Activated CD4-positive, alpha-beta T cell treated with anti-CD3 and anti-CD28 coated beads, Interleukin-2, amount 10 ng/mL, durations not matched to agents 24 days and 14 days (primary cell): ENCODE measurements around the gene ABL1. TPM values are rescaled to one million over a fixed set of nuclear protein-coding genes. Genes with fewer than 3 reads are reported as not detected.

Experiments used
- DNase-seq: peaks from one replicate; pipeline ENCODE4 v3.0.0; 2022
- H3K27ac Mint-ChIP-seq: one replicate; pipeline ENCODE4 v1.8.0; 2022; ENCODE audit warnings: mild to moderate bottlenecking, mixed read lengths
- H3K27me3 Mint-ChIP-seq: one replicate; pipeline ENCODE4 v1.8.0; 2022; ENCODE audit warnings: mixed read lengths
- H3K36me3 Mint-ChIP-seq: one replicate; pipeline ENCODE4 v1.8.0; 2022; ENCODE audit warnings: low read depth, mild to moderate bottlenecking, mixed read lengths
- H3K4me1 Mint-ChIP-seq: one replicate; pipeline ENCODE4 v1.8.0; 2021; ENCODE audit warnings: mixed read lengths
- H3K4me3 Mint-ChIP-seq: one replicate; pipeline ENCODE4 v1.8.0; 2022; ENCODE audit warnings: mild to moderate bottlenecking, moderate library complexity, mixed read lengths
- H3K9me3 Mint-ChIP-seq: one replicate; pipeline ENCODE4 v1.8.0; 2021; ENCODE audit warnings: mixed read lengths
- intact Hi-C: fragments of 100-400 bp; cut with micrococcal nuclease; formaldehyde crosslinking; loops from one replicate; pipeline ENCODE4 v1.15.1; 2023
- total RNA-seq: library from RNA; stranded (reverse); gene quantifications from 2 replicates; pipeline ENCODE4 v1.2.3, GENCODE V29; 2022

Gene ABL1
- total RNA-seq, 1 donor from 2014 or later, result 35.7 TPM

- no peak for DNase-seq
- H3K27me3 Mint-ChIP-seq, result peaks cover 28% of the 10 kb centered on the region
- H3K9me3 Mint-ChIP-seq, result no peaks in the 10 kb centered on the region
- intact Hi-C loops, result no loop called here
- H3K36me3 Mint-ChIP-seq, result no peaks in the 10 kb centered on the region
- no peaks in the 10 kb centered on the region for H3K4me1 Mint-ChIP-seq
- H3K27ac Mint-ChIP-seq, result no peak overlapping the region
- no peak overlapping the region for H3K4me3 Mint-ChIP-seq
Measured at GRCh38 chr9:130930804-130931349, 95.8 kb downstream of the ABL1 start.

- Mint-ChIP-seq H3K9me3 (no peaks in the 10 kb centered on the region), H3K4me1 (no peaks in the 10 kb centered on the region), H3K36me3 (no peaks in the 10 kb centered on the region), H3K4me3 (no peak overlapping the region), H3K27ac (no peak overlapping the region), H3K27me3 (peaks cover 32% of the 10 kb centered on the region)
- DNase-seq, result no peak
- intact Hi-C loops, result no loop called here
Measured at GRCh38 chr9:130931508-130932254, 96.6 kb downstream of the ABL1 start.

- Mint-ChIP-seq H3K4me1 (no peaks in the 10 kb centered on the region), H3K27ac (no peak overlapping the region), H3K36me3 (no peaks in the 10 kb centered on the region), H3K27me3 (peaks cover 39% of the 10 kb centered on the region), H3K4me3 (no peak overlapping the region), H3K9me3 (no peaks in the 10 kb centered on the region)
- DNase-seq, result no peak
- intact Hi-C loops, result no loop called here
Measured at GRCh38 chr9:130932255-130933079, 97.4 kb downstream of the ABL1 start.

- Mint-ChIP-seq H3K9me3 (no peaks in the 10 kb centered on the region), H3K4me1 (no peaks in the 10 kb centered on the region), H3K36me3 (no peaks in the 10 kb centered on the region), H3K4me3 (no peak overlapping the region), H3K27ac (no peak overlapping the region), H3K27me3 (peaks cover 44% of the 10 kb centered on the region)
- intact Hi-C loops, result no loop called here
- no peak for DNase-seq
Measured at GRCh38 chr9:130933114-130934046, 98.3 kb downstream of the ABL1 start.

- DNase-seq, result no peak
- Mint-ChIP-seq H3K4me1 (peaks cover 2% of the 10 kb centered on the region), H3K4me3 (no peak overlapping the region), H3K9me3 (no peaks in the 10 kb centered on the region), H3K36me3 (no peaks in the 10 kb centered on the region), H3K27me3 (peaks cover 46% of the 10 kb centered on the region), H3K27ac (no peak overlapping the region)
- intact Hi-C loops, result no loop called here
Measured at GRCh38 chr9:130934246-130934645, 99.2 kb downstream of the ABL1 start.

- no peaks in the 10 kb centered on the region for H3K36me3 Mint-ChIP-seq
- no peak for DNase-seq
- H3K27ac Mint-ChIP-seq, result no peak overlapping the region
- intact Hi-C loops, result no loop called here
- H3K4me1 Mint-ChIP-seq, result peaks cover 2% of the 10 kb centered on the region
- H3K4me3 Mint-ChIP-seq, result no peak overlapping the region
- H3K27me3 Mint-ChIP-seq, result peaks cover 47% of the 10 kb centered on the region
- no peaks in the 10 kb centered on the region for H3K9me3 Mint-ChIP-seq
Measured at GRCh38 chr9:130934702-130935647, 99.9 kb downstream of the ABL1 start.

- intact Hi-C loops, result no loop called here
- no peaks in the 10 kb centered on the region for H3K9me3 Mint-ChIP-seq
Measured at GRCh38 chr9:130935648-130936271, 100.7 kb downstream of the ABL1 start.

GRCh38 chr9:130936285-130937117 is 101.4 kb downstream of the ABL1 start:
- H3K4me1 Mint-ChIP-seq, result peaks cover 6% of the 10 kb centered on the region
- no peak overlapping the region for H3K27ac Mint-ChIP-seq
- peak overlapping the region; percentile 17 for H3K4me3 Mint-ChIP-seq
- no peaks in the 10 kb centered on the region for H3K36me3 Mint-ChIP-seq
- H3K9me3 Mint-ChIP-seq, result no peaks in the 10 kb centered on the region
- peaks cover 59% of the 10 kb centered on the region for H3K27me3 Mint-ChIP-seq
- no peak for DNase-seq
- intact Hi-C loops, result no loop called here

More at GRCh38 chr9:130935648-130936271, 100.7 kb downstream of the ABL1 start:
- Mint-ChIP-seq H3K27ac (no peak overlapping the region), H3K36me3 (no peaks in the 10 kb centered on the region), H3K4me3 (no peak overlapping the region), H3K27me3 (peaks cover 54% of the 10 kb centered on the region), H3K4me1 (peaks cover 4% of the 10 kb centered on the region)
- no peak for DNase-seq

Other genes starting within 250 kb of the ABL1 start
- gene PRDM12, start 170.7 kb upstream of the ABL1 start, total RNA-seq, result 0.21 and 0.28 TPM in 2 replicates
- 109 and 110 TPM in 2 replicates for gene EXOSC2, start 141.5 kb upstream of the ABL1 start, total RNA-seq
- not detected in 2 replicates for gene QRFP, start 61.6 kb downstream of the ABL1 start, total RNA-seq
- gene FIBCD1, start 104.0 kb downstream of the ABL1 start, total RNA-seq, result not detected in 2 replicates
- 0.07 and 0.09 TPM in 2 replicates for gene LAMC3, start 173.9 kb downstream of the ABL1 start, total RNA-seq